ENCODE results near the gene BDH1.
"Not testable (repeated sequence)": the region's sequence is repeated elsewhere in the genome, so short reads cannot be mapped to it uniquely, and the experiment has no call there.

Gene BDH1

GRCh38 chr3:197592361-197593045 is 36.7 kb upstream of the BDH1 start:
- H3K9ac ChIP-seq (ENCODE audit: low read length), result no peak overlapping the region
- no peak overlapping the region for H3K4me3 ChIP-seq (ENCODE audit: low read depth in 1 of 2, low read length in 2 of 2)
- H3K27me3 ChIP-seq (ENCODE audit: control insufficient read depth in 1 of 2, insufficient read depth in 2 of 2, low read length in 2 of 2), result no peaks in the 10 kb centered on the region
- H3K36me3 ChIP-seq (ENCODE audit: insufficient read depth, low read length), result no peaks in the 10 kb centered on the region
- no peaks in the 10 kb centered on the region for H3K9me3 ChIP-seq (ENCODE audit: low read length)
- H3K27ac ChIP-seq (ENCODE audit: low read depth, low read length), result no peak overlapping the region
- no peaks in the 10 kb centered on the region for H3K4me1 ChIP-seq (ENCODE audit: insufficient read depth, low read length)

DNA sequence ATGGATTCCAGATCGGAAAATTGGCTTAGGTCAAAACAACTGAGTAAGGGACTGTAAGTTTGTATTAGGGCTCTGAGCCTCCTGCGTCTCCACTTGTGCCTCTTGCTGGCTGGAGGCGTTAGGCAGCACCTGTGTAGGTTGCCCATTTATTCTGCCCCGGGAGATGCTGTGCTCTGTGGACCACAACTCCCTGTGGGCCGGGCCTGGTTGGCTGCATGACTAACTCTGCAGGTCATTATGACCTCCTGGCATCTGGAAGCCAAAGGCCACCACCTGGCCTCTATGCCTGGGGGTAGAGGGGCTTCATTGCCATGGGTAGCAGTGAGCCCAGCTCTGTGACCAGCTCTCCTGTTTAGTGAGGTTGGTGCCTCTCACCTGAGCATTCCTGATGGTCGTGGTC is 36.0 kb upstream of the BDH1 start:
- Histone ChIP-seq H3K9ac (ENCODE audit: low read length) (no peak overlapping the region), H3K9me3 (ENCODE audit: low read length) (no peaks in the 10 kb centered on the region), H3K27me3 (ENCODE audit: control insufficient read depth in 1 of 2, insufficient read depth in 2 of 2, low read length in 2 of 2) (no peaks in the 10 kb centered on the region), H3K4me3 (ENCODE audit: low read depth in 1 of 2, low read length in 2 of 2) (no peak overlapping the region), H3K36me3 (ENCODE audit: insufficient read depth, low read length) (no peaks in the 10 kb centered on the region), H3K27ac (ENCODE audit: low read depth, low read length) (no peak overlapping the region), H3K4me1 (ENCODE audit: insufficient read depth, low read length) (no peaks in the 10 kb centered on the region)

GRCh38 chr3:197590313-197590962 is 34.7 kb upstream of the BDH1 start:
- H3K9ac ChIP-seq (ENCODE audit: low read length), result no peak overlapping the region
- H3K27ac ChIP-seq (ENCODE audit: low read depth, low read length), result no peak overlapping the region
- H3K4me3 ChIP-seq (ENCODE audit: low read depth in 1 of 2, low read length in 2 of 2), result no peak overlapping the region
- H3K4me1 ChIP-seq (ENCODE audit: insufficient read depth, low read length), result no peaks in the 10 kb centered on the region
- H3K9me3 ChIP-seq (ENCODE audit: low read length), result no peaks in the 10 kb centered on the region
- no peaks in the 10 kb centered on the region for H3K27me3 ChIP-seq (ENCODE audit: control insufficient read depth in 1 of 2, insufficient read depth in 2 of 2, low read length in 2 of 2)
- no peaks in the 10 kb centered on the region for H3K36me3 ChIP-seq (ENCODE audit: insufficient read depth, low read length)

- H3K27me3 ChIP-seq (ENCODE audit: control insufficient read depth in 1 of 2, insufficient read depth in 2 of 2, low read length in 2 of 2), result no peaks in the 10 kb centered on the region
- no peaks in the 10 kb centered on the region for H3K9me3 ChIP-seq (ENCODE audit: low read length)
- no peak overlapping the region for H3K9ac ChIP-seq (ENCODE audit: low read length)
- no peak overlapping the region for H3K4me3 ChIP-seq (ENCODE audit: low read depth in 1 of 2, low read length in 2 of 2)
- H3K4me1 ChIP-seq (ENCODE audit: insufficient read depth, low read length), result no peaks in the 10 kb centered on the region
- H3K27ac ChIP-seq (ENCODE audit: low read depth, low read length), result no peak overlapping the region
- H3K36me3 ChIP-seq (ENCODE audit: insufficient read depth, low read length), result no peaks in the 10 kb centered on the region
Measured at GRCh38 chr3:197589545-197589944, 33.8 kb upstream of the BDH1 start.

- H3K27me3 ChIP-seq (ENCODE audit: control insufficient read depth in 1 of 2, insufficient read depth in 2 of 2, low read length in 2 of 2); H3K9ac ChIP-seq (ENCODE audit: low read length); H3K36me3 ChIP-seq (ENCODE audit: insufficient read depth, low read length); H3K4me1 ChIP-seq (ENCODE audit: insufficient read depth, low read length); H3K9me3 ChIP-seq (ENCODE audit: low read length); H3K4me3 ChIP-seq (ENCODE audit: low read depth in 1 of 2, low read length in 2 of 2); H3K27ac ChIP-seq (ENCODE audit: low read depth, low read length): not testable (repeated sequence)
Measured at GRCh38 chr3:197586768-197587167, 31.0 kb upstream of the BDH1 start.

GRCh38 chr3:197586181-197586580 is 30.4 kb upstream of the BDH1 start:
- no peaks in the 10 kb centered on the region for H3K27me3 ChIP-seq (ENCODE audit: control insufficient read depth in 1 of 2, insufficient read depth in 2 of 2, low read length in 2 of 2)
- no peaks in the 10 kb centered on the region for H3K9me3 ChIP-seq (ENCODE audit: low read length)
- no peak overlapping the region for H3K9ac ChIP-seq (ENCODE audit: low read length)
- H3K36me3 ChIP-seq (ENCODE audit: insufficient read depth, low read length), result no peaks in the 10 kb centered on the region
- no peak overlapping the region for H3K4me3 ChIP-seq (ENCODE audit: low read depth in 1 of 2, low read length in 2 of 2)
- no peaks in the 10 kb centered on the region for H3K4me1 ChIP-seq (ENCODE audit: insufficient read depth, low read length)
- no peak overlapping the region for H3K27ac ChIP-seq (ENCODE audit: low read depth, low read length)

- H3K27ac ChIP-seq (ENCODE audit: low read depth, low read length), result no peak overlapping the region
- no peaks in the 10 kb centered on the region for H3K4me1 ChIP-seq (ENCODE audit: insufficient read depth, low read length)
- no peaks in the 10 kb centered on the region for H3K27me3 ChIP-seq (ENCODE audit: control insufficient read depth in 1 of 2, insufficient read depth in 2 of 2, low read length in 2 of 2)
- H3K9ac ChIP-seq (ENCODE audit: low read length), result no peak overlapping the region
- no peaks in the 10 kb centered on the region for H3K36me3 ChIP-seq (ENCODE audit: insufficient read depth, low read length)
- no peak overlapping the region for H3K4me3 ChIP-seq (ENCODE audit: low read depth in 1 of 2, low read length in 2 of 2)
- H3K9me3 ChIP-seq (ENCODE audit: low read length), result no peaks in the 10 kb centered on the region
Measured at GRCh38 chr3:197584733-197585132, 29.0 kb upstream of the BDH1 start.

DNA sequence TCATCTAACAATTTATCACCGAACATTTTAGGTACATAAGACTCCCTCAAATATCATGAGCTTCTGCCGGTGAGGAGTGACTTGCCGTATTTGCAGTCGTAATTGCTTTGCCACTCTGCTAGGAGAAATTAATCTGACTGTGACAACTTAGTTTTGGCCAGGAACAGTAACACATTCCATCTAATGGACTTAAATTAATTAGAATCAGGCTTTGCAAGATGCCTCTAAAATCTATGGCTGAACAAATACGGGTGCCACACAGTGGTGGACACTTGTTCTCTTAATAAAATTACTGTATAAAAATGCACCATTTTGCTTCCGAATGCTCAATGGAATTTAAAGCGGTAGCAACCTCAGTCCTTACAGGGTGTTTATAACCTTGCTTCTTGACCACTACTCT is 27.6 kb upstream of the BDH1 start:
- Histone ChIP-seq H3K36me3 (ENCODE audit: insufficient read depth, low read length) (no peaks in the 10 kb centered on the region), H3K9me3 (ENCODE audit: low read length) (no peaks in the 10 kb centered on the region), H3K9ac (ENCODE audit: low read length) (no peak overlapping the region), H3K27ac (ENCODE audit: low read depth, low read length) (no peak overlapping the region), H3K4me1 (ENCODE audit: insufficient read depth, low read length) (no peaks in the 10 kb centered on the region), H3K27me3 (ENCODE audit: control insufficient read depth in 1 of 2, insufficient read depth in 2 of 2, low read length in 2 of 2) (no peaks in the 10 kb centered on the region), H3K4me3 (ENCODE audit: low read depth in 1 of 2, low read length in 2 of 2) (no peak overlapping the region)

- no peak overlapping the region for H3K27ac ChIP-seq (ENCODE audit: low read depth, low read length)
- no peaks in the 10 kb centered on the region for H3K4me1 ChIP-seq (ENCODE audit: insufficient read depth, low read length)
- H3K9ac ChIP-seq (ENCODE audit: low read length), result no peak overlapping the region
- no peaks in the 10 kb centered on the region for H3K36me3 ChIP-seq (ENCODE audit: insufficient read depth, low read length)
- H3K4me3 ChIP-seq (ENCODE audit: low read depth in 1 of 2, low read length in 2 of 2), result no peak overlapping the region
- no peaks in the 10 kb centered on the region for H3K27me3 ChIP-seq (ENCODE audit: control insufficient read depth in 1 of 2, insufficient read depth in 2 of 2, low read length in 2 of 2)
- no peaks in the 10 kb centered on the region for H3K9me3 ChIP-seq (ENCODE audit: low read length)
Measured at GRCh38 chr3:197580253-197580691, 24.5 kb upstream of the BDH1 start.

DNA sequence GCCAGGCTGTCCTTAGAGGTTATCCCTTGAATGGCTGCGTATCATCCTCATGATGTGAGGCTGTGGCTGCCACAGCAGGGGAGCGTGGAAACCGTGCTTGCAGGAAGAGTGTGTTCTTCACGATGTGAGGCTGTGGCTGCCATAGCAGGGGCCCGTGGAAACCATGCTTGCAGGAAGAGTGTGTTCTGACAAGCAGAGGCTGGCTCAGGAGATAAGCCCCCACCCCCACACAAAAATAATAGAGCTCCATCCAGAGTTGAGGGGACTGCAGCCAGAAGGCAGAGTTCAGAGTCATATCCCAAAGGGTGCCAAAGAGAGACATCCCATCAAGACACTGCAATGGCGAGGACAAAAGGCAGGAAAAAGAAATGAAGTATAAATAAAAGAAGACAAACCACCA is 22.6 kb upstream of the BDH1 start:
- no peaks in the 10 kb centered on the region for H3K9me3 ChIP-seq (ENCODE audit: low read length)
- H3K4me1 ChIP-seq (ENCODE audit: insufficient read depth, low read length), result no peaks in the 10 kb centered on the region
- H3K36me3 ChIP-seq (ENCODE audit: insufficient read depth, low read length), result no peaks in the 10 kb centered on the region

DNA sequence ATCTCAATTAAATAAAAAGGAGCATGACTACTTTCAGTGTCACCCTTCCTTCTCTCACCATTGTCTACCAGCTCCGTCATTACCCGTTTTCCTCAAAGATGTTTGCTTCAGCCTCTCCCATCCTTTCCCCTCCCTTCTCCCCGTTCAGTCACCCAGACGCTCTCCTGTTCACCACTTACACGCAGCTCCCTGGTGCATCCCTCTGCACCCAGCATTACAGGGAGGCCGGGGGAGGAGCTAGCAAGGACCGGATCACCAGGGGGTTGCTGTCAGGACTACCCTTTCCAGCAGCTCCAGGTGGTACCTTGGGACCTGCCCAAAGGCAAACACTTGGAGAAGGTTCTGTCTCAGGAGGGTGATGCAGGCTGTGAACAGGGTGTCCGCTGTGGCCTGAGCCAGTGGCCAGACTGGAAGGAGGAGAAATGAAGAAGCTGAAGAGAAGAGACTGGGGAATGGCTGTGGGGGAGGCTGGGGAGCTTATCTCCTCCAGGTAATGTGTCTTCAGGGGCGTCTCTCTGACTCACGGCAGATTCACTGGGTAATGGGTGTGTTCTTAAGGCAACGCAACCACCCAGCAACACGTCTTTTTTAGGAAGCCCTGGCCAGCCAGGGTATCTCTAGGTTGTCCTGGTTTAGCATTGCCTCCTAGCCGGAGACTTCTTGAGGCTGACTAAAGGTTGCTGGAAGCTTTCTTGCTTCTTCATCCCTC is 21.8 kb upstream of the BDH1 start:
- H3K4me1 ChIP-seq (ENCODE audit: insufficient read depth, low read length), result no peaks in the 10 kb centered on the region

More for the DNA sequence above, 22.6 kb upstream of the BDH1 start:
- H3K27me3 ChIP-seq (ENCODE audit: control insufficient read depth in 1 of 2, insufficient read depth in 2 of 2, low read length in 2 of 2), result no peaks in the 10 kb centered on the region
- no peak overlapping the region for H3K27ac ChIP-seq (ENCODE audit: low read depth, low read length)
- no peak overlapping the region for H3K9ac ChIP-seq (ENCODE audit: low read length)
- H3K4me3 ChIP-seq (ENCODE audit: low read depth in 1 of 2, low read length in 2 of 2), result no peak overlapping the region

More for the DNA sequence above, 21.8 kb upstream of the BDH1 start:
- no peaks in the 10 kb centered on the region for H3K27me3 ChIP-seq (ENCODE audit: control insufficient read depth in 1 of 2, insufficient read depth in 2 of 2, low read length in 2 of 2)
- no peaks in the 10 kb centered on the region for H3K36me3 ChIP-seq (ENCODE audit: insufficient read depth, low read length)
- H3K27ac ChIP-seq (ENCODE audit: low read depth, low read length), result no peak overlapping the region
- H3K9ac ChIP-seq (ENCODE audit: low read length), result no peak overlapping the region
- no peaks in the 10 kb centered on the region for H3K9me3 ChIP-seq (ENCODE audit: low read length)
- no peak overlapping the region for H3K4me3 ChIP-seq (ENCODE audit: low read depth in 1 of 2, low read length in 2 of 2)

Data from muscle layer of colon (tissue), 2 donors.